ENCODE results near the gene ZDHHC3. TPM values are rescaled to one million over a fixed set of nuclear protein-coding genes. Genes with fewer than 3 reads are reported as not detected.

Gene ZDHHC3
- polyA plus RNA-seq, 1 donor, result 77.2 TPM

GRCh38 chr3:44999782-45000181 lies 23.8 kb upstream of the ZDHHC3 start:
- H3K27me3 ChIP-seq (ENCODE audit: control insufficient read depth, insufficient read depth, low read length), result no peaks in the 10 kb centered on the region
- no peaks in the 10 kb centered on the region for H3K9me3 ChIP-seq (ENCODE audit: control insufficient read depth, low read depth, low read length)
- H3K4me3 ChIP-seq (ENCODE audit: low read length), result no peak overlapping the region
- no peak overlapping the region for H3K27ac ChIP-seq (ENCODE audit: low read length)
- WGBS (ENCODE audit: insufficient coverage, low lambda C conversion rate), result 100% methylated on average over 1 of the region's 2 CpGs
- peaks cover 53% of the 10 kb centered on the region for H3K36me3 ChIP-seq (ENCODE audit: control insufficient read depth, insufficient read depth, low read length)
- peaks cover 22% of the 10 kb centered on the region for H3K4me1 ChIP-seq (ENCODE audit: control insufficient read depth, insufficient read depth, low read length)
- no peak for DNase-seq

GRCh38 chr3:44996556-44996969 lies 20.6 kb upstream of the ZDHHC3 start:
- WGBS (ENCODE audit: insufficient coverage, low lambda C conversion rate), result no CpG with 5 or more reads among the region's 3 CpGs
- no peaks in the 10 kb centered on the region for H3K27me3 ChIP-seq (ENCODE audit: control insufficient read depth, insufficient read depth, low read length)
- peak overlapping the region; percentile 82 for H3K27ac ChIP-seq (ENCODE audit: low read length)
- no peak overlapping the region for H3K4me3 ChIP-seq (ENCODE audit: low read length)
- peaks cover 33% of the 10 kb centered on the region for H3K4me1 ChIP-seq (ENCODE audit: control insufficient read depth, insufficient read depth, low read length)
- no peaks in the 10 kb centered on the region for H3K9me3 ChIP-seq (ENCODE audit: control insufficient read depth, low read depth, low read length)
- DNase-seq, result peak; percentile 82 to 91
- peaks cover 47% of the 10 kb centered on the region for H3K36me3 ChIP-seq (ENCODE audit: control insufficient read depth, insufficient read depth, low read length)

GRCh38 chr3:44995142-44995770 lies 19.3 kb upstream of the ZDHHC3 start:
- H3K27ac ChIP-seq (ENCODE audit: low read length), result peak overlapping the region; percentile 82
- peaks cover 50% of the 10 kb centered on the region for H3K36me3 ChIP-seq (ENCODE audit: control insufficient read depth, insufficient read depth, low read length)
- H3K9me3 ChIP-seq (ENCODE audit: control insufficient read depth, low read depth, low read length), result no peaks in the 10 kb centered on the region
- peak; percentile 44 to 59 for DNase-seq
- no peak overlapping the region for H3K4me3 ChIP-seq (ENCODE audit: low read length)
- H3K27me3 ChIP-seq (ENCODE audit: control insufficient read depth, insufficient read depth, low read length), result no peaks in the 10 kb centered on the region
- peaks cover 33% of the 10 kb centered on the region for H3K4me1 ChIP-seq (ENCODE audit: control insufficient read depth, insufficient read depth, low read length)
- no CpG with 5 or more reads among the region's 8 CpGs for WGBS (ENCODE audit: insufficient coverage, low lambda C conversion rate)

- Histone ChIP-seq H3K4me1 (ENCODE audit: control insufficient read depth, insufficient read depth, low read length) (peaks cover 33% of the 10 kb centered on the region), H3K9me3 (ENCODE audit: control insufficient read depth, low read depth, low read length) (no peaks in the 10 kb centered on the region), H3K27me3 (ENCODE audit: control insufficient read depth, insufficient read depth, low read length) (no peaks in the 10 kb centered on the region), H3K36me3 (ENCODE audit: control insufficient read depth, insufficient read depth, low read length) (peaks cover 51% of the 10 kb centered on the region), H3K27ac (ENCODE audit: low read length) (no peak overlapping the region), H3K4me3 (ENCODE audit: low read length) (no peak overlapping the region)
- no peak for DNase-seq
Measured at GRCh38 chr3:44993471-44994205, 17.7 kb upstream of the ZDHHC3 start.

- Histone ChIP-seq H3K36me3 (ENCODE audit: control insufficient read depth, insufficient read depth, low read length) (peaks cover 45% of the 10 kb centered on the region), H3K27ac (ENCODE audit: low read length) (no peak overlapping the region), H3K9me3 (ENCODE audit: control insufficient read depth, low read depth, low read length) (no peaks in the 10 kb centered on the region), H3K4me3 (ENCODE audit: low read length) (no peak overlapping the region), H3K4me1 (ENCODE audit: control insufficient read depth, insufficient read depth, low read length) (peaks cover 33% of the 10 kb centered on the region), H3K27me3 (ENCODE audit: control insufficient read depth, insufficient read depth, low read length) (no peaks in the 10 kb centered on the region)
- WGBS (ENCODE audit: insufficient coverage, low lambda C conversion rate), result no CpG with 5 or more reads among the region's 7 CpGs
- DNase-seq, result no peak
Measured at GRCh38 chr3:44992555-44993470, 16.8 kb upstream of the ZDHHC3 start.

- Histone ChIP-seq H3K4me3 (ENCODE audit: low read length) (no peak overlapping the region), H3K36me3 (ENCODE audit: control insufficient read depth, insufficient read depth, low read length) (peaks cover 37% of the 10 kb centered on the region), H3K27me3 (ENCODE audit: control insufficient read depth, insufficient read depth, low read length) (no peaks in the 10 kb centered on the region), H3K4me1 (ENCODE audit: control insufficient read depth, insufficient read depth, low read length) (peaks cover 21% of the 10 kb centered on the region), H3K27ac (ENCODE audit: low read length) (no peak overlapping the region), H3K9me3 (ENCODE audit: control insufficient read depth, low read depth, low read length) (peaks cover 2% of the 10 kb centered on the region)
- WGBS (ENCODE audit: insufficient coverage, low lambda C conversion rate), result no CpG with 5 or more reads among the region's 1 CpG
- DNase-seq, result no peak
Measured at GRCh38 chr3:44991326-44991725, 15.4 kb upstream of the ZDHHC3 start.

GRCh38 chr3:44989636-44990373 lies 13.8 kb upstream of the ZDHHC3 start:
- no peak for DNase-seq
- Histone ChIP-seq H3K9me3 (ENCODE audit: control insufficient read depth, low read depth, low read length) (peaks cover 4% of the 10 kb centered on the region), H3K4me1 (ENCODE audit: control insufficient read depth, insufficient read depth, low read length) (peaks cover 11% of the 10 kb centered on the region), H3K27me3 (ENCODE audit: control insufficient read depth, insufficient read depth, low read length) (no peaks in the 10 kb centered on the region), H3K4me3 (ENCODE audit: low read length) (no peak overlapping the region), H3K36me3 (ENCODE audit: control insufficient read depth, insufficient read depth, low read length) (peaks cover 37% of the 10 kb centered on the region), H3K27ac (ENCODE audit: low read length) (no peak overlapping the region)
- WGBS (ENCODE audit: insufficient coverage, low lambda C conversion rate), result no CpG with 5 or more reads among the region's 1 CpG

GRCh38 chr3:44989141-44989540 lies 13.2 kb upstream of the ZDHHC3 start:
- H3K4me3 ChIP-seq (ENCODE audit: low read length), result no peak overlapping the region
- H3K4me1 ChIP-seq (ENCODE audit: control insufficient read depth, insufficient read depth, low read length), result peaks cover 5% of the 10 kb centered on the region
- WGBS (ENCODE audit: insufficient coverage, low lambda C conversion rate), result no CpG with 5 or more reads among the region's 8 CpGs
- peaks cover 4% of the 10 kb centered on the region for H3K9me3 ChIP-seq (ENCODE audit: control insufficient read depth, low read depth, low read length)
- no peak for DNase-seq
- no peak overlapping the region for H3K27ac ChIP-seq (ENCODE audit: low read length)
- no peaks in the 10 kb centered on the region for H3K27me3 ChIP-seq (ENCODE audit: control insufficient read depth, insufficient read depth, low read length)
- H3K36me3 ChIP-seq (ENCODE audit: control insufficient read depth, insufficient read depth, low read length), result peaks cover 37% of the 10 kb centered on the region

GRCh38 chr3:44988073-44988472 lies 12.1 kb upstream of the ZDHHC3 start:
- Histone ChIP-seq H3K4me3 (ENCODE audit: low read length) (no peak overlapping the region), H3K9me3 (ENCODE audit: control insufficient read depth, low read depth, low read length) (peaks cover 4% of the 10 kb centered on the region), H3K4me1 (ENCODE audit: control insufficient read depth, insufficient read depth, low read length) (peaks cover under 1% of the 10 kb centered on the region), H3K36me3 (ENCODE audit: control insufficient read depth, insufficient read depth, low read length) (peaks cover 37% of the 10 kb centered on the region), H3K27ac (ENCODE audit: low read length) (no peak overlapping the region), H3K27me3 (ENCODE audit: control insufficient read depth, insufficient read depth, low read length) (no peaks in the 10 kb centered on the region)
- WGBS (ENCODE audit: insufficient coverage, low lambda C conversion rate), result no CpG with 5 or more reads among the region's 2 CpGs
- DNase-seq, result no peak

GRCh38 chr3:44987332-44987731 lies 11.4 kb upstream of the ZDHHC3 start:
- H3K36me3 ChIP-seq (ENCODE audit: control insufficient read depth, insufficient read depth, low read length), result peaks cover 36% of the 10 kb centered on the region
- no peaks in the 10 kb centered on the region for H3K4me1 ChIP-seq (ENCODE audit: control insufficient read depth, insufficient read depth, low read length)
- H3K27ac ChIP-seq (ENCODE audit: low read length), result no peak overlapping the region
- WGBS (ENCODE audit: insufficient coverage, low lambda C conversion rate), result no CpG with 5 or more reads among the region's 6 CpGs
- DNase-seq, result no peak
- H3K9me3 ChIP-seq (ENCODE audit: control insufficient read depth, low read depth, low read length), result peaks cover 4% of the 10 kb centered on the region
- no peaks in the 10 kb centered on the region for H3K27me3 ChIP-seq (ENCODE audit: control insufficient read depth, insufficient read depth, low read length)
- H3K4me3 ChIP-seq (ENCODE audit: low read length), result no peak overlapping the region

Data from large intestine (tissue), 3 donors.